ENCODE data around the gene IGF2BP3. TPM values are rescaled to one million over a fixed set of nuclear protein-coding genes. Genes with fewer than 3 reads are reported as not detected.

Gene IGF2BP3
- polyA plus RNA-seq, 10 donors = 20.6 to 39.0 (median 32.0) TPM

GRCh38 chr7:23383225-23383624 lies 87.1 kb downstream of the IGF2BP3 start:
- peak in 1 of 3 donors; percentile 24 for DNase-seq

GRCh38 chr7:23380961-23381360 lies 89.3 kb downstream of the IGF2BP3 start:
- DNase-seq = no peak

GRCh38 chr7:23380556-23380955 lies 89.7 kb downstream of the IGF2BP3 start:
- no peak for DNase-seq

GRCh38 chr7:23378996-23379395 lies 91.3 kb downstream of the IGF2BP3 start:
- DNase-seq = no peak

GRCh38 chr7:23377134-23377533 lies 93.2 kb downstream of the IGF2BP3 start:
- no peak for DNase-seq

- DNase-seq = peak in 1 of 3 donors; percentile 41
These were observed 96.9 kb downstream of the IGF2BP3 start for GRCh38 chr7:23373151-23374004.

GRCh38 chr7:23372611-23373010 lies 97.7 kb downstream of the IGF2BP3 start:
- peak in 1 of 3 donors; percentile 35 for DNase-seq

GRCh38 chr7:23371654-23372053 lies 98.6 kb downstream of the IGF2BP3 start:
- peak in 1 of 3 donors; percentile 48 for DNase-seq

- no peak for DNase-seq
These were observed 100.4 kb downstream of the IGF2BP3 start for GRCh38 chr7:23369695-23370404.

GRCh38 chr7:23369100-23369499 lies 101.2 kb downstream of the IGF2BP3 start:
- DNase-seq = no peak

GRCh38 chr7:23358152-23358674 lies 112.1 kb downstream of the IGF2BP3 start:
- DNase-seq = no peak

- peak in 2 of 3 donors; percentile 51 to 67 for DNase-seq
These were observed 112.8 kb downstream of the IGF2BP3 start for GRCh38 chr7:23357190-23358093.

- DNase-seq = no peak
These were observed 113.6 kb downstream of the IGF2BP3 start for GRCh38 chr7:23356726-23357125.

GRCh38 chr7:23356168-23356567 lies 114.1 kb downstream of the IGF2BP3 start:
- no peak for DNase-seq

GRCh38 chr7:23353172-23353571 lies 117.1 kb downstream of the IGF2BP3 start:
- no peak for DNase-seq

GRCh38 chr7:23350466-23350865 lies 119.8 kb downstream of the IGF2BP3 start:
- no peak for DNase-seq

GRCh38 chr7:23349484-23350157 lies 120.7 kb downstream of the IGF2BP3 start:
- DNase-seq = peak in 1 of 3 donors; percentile 79

- peak in 1 of 3 donors; percentile 49 for DNase-seq
These were observed 122.6 kb downstream of the IGF2BP3 start for GRCh38 chr7:23347682-23348180.

GRCh38 chr7:23347033-23347681 lies 123.1 kb downstream of the IGF2BP3 start:
- no peak for DNase-seq

- DNase-seq = no peak
These were observed 124.0 kb downstream of the IGF2BP3 start for GRCh38 chr7:23346316-23346715.

Data from muscle of back (tissue), 11 donors.